Cerebellar nuclear complex (tissue), 1 donor: ENCODE measurements around the gene PTTG2.

Source experiments
- DNase-seq, 2 experiments: peaks; one replicate each; lab custom pipeline; 2025; lab: John Stamatoyannopoulos, UW

PTTG2 gene

GRCh38 chr4:37988670-37989069 lies 28.5 kb downstream of the PTTG2 start:
- no peak for DNase-seq

- DNase-seq = no peak
These were observed 29.4 kb downstream of the PTTG2 start for GRCh38 chr4:37989398-37990260.

GRCh38 chr4:37990731-37991245 lies 30.6 kb downstream of the PTTG2 start:
- no peak for DNase-seq

- no peak for DNase-seq
These were observed 31.6 kb downstream of the PTTG2 start for GRCh38 chr4:37991623-37992410.

- DNase-seq = no peak
These were observed 33.6 kb downstream of the PTTG2 start for GRCh38 chr4:37993806-37994205.

GRCh38 chr4:37994569-37994968 lies 34.4 kb downstream of the PTTG2 start:
- DNase-seq = no peak

GRCh38 chr4:37995299-37995821 lies 35.2 kb downstream of the PTTG2 start:
- DNase-seq = no peak

GRCh38 chr4:37995981-37996775 lies 36.0 kb downstream of the PTTG2 start:
- no peak for DNase-seq

- DNase-seq = no peak
These were observed 38.0 kb downstream of the PTTG2 start for GRCh38 chr4:37998226-37998625.

GRCh38 chr4:37999000-37999716 lies 39.0 kb downstream of the PTTG2 start:
- DNase-seq = no peak

GRCh38 chr4:37999965-38000364 lies 39.8 kb downstream of the PTTG2 start:
- DNase-seq = no peak

- DNase-seq = no peak
These were observed 41.7 kb downstream of the PTTG2 start for GRCh38 chr4:38001927-38002326.

- DNase-seq = no peak
These were observed 42.4 kb downstream of the PTTG2 start for GRCh38 chr4:38002451-38003071.

GRCh38 chr4:38003102-38003501 lies 42.9 kb downstream of the PTTG2 start:
- DNase-seq = no peak

- no peak for DNase-seq
These were observed 43.4 kb downstream of the PTTG2 start for GRCh38 chr4:38003628-38004027.

GRCh38 chr4:38004062-38004461 lies 43.9 kb downstream of the PTTG2 start:
- DNase-seq = no peak

- DNase-seq = no peak
These were observed 44.7 kb downstream of the PTTG2 start for GRCh38 chr4:38004887-38005286.

GRCh38 chr4:38005637-38006036 lies 45.4 kb downstream of the PTTG2 start:
- no peak for DNase-seq

GRCh38 chr4:38007645-38008044 lies 47.4 kb downstream of the PTTG2 start:
- DNase-seq = no peak

- DNase-seq = no peak
These were observed 48.4 kb downstream of the PTTG2 start for GRCh38 chr4:38008571-38009021.

- no peak for DNase-seq
These were observed 49.2 kb downstream of the PTTG2 start for GRCh38 chr4:38009421-38009820.
